PC-3 (cell line): ENCODE results near the gene BPIFB1. TPM values are rescaled to one million over a fixed set of nuclear protein-coding genes. Genes with fewer than 3 reads are reported as not detected.

Experiments used
- ATAC-seq: fragments of 200-7000 bp; cut with Tn5 transposase; 2 replicates; pipeline ENCODE4 v1.9.1; 2020; ENCODE audit warnings: mild to moderate bottlenecking, moderate library complexity
- BruUV-seq: library from RNA; stranded (reverse); fragments of 400-500 nt; replicated peaks from 2 replicates; lab custom pipeline; 2021; lab: Mats Ljungman, UMichigan
- CTCF ChIA-PET: fragments of 300-600 bp; sonication (Branson Sonifier 250); formaldehyde crosslinking; loops from one replicate; lab custom pipeline; 2022; ENCODE audit warnings: antibody characterized with exemption; lab: Charles Lee
- POLR2A ChIA-PET: fragments of 300-600 bp; sonication (Branson Sonifier 250); formaldehyde crosslinking; loops from one replicate; lab custom pipeline; 2022; ENCODE audit warnings: antibody characterized with exemption; ENCODE audit not compliant: unreplicated experiment; lab: Charles Lee
- DNase-seq: peaks from one replicate; pipeline ENCODE4 v3.0.0-alpha.2; 2015
- H2AFZ ChIP-seq: fragments of 300-600 bp; sonication (generic); 2 replicates; pipeline ENCODE4 v1.6.0; 2016; ENCODE audit warnings: antibody characterized with exemption, low read length
- H3F3A ChIP-seq: fragments of 300-600 bp; sonication (generic); one replicate; pipeline ENCODE4 v1.6.0; 2017; ENCODE audit warnings: antibody characterized with exemption, low read length, control low read depth, mild to moderate bottlenecking; ENCODE audit not compliant: unreplicated experiment
- H3K27ac ChIP-seq: fragments of 300-600 bp; sonication (generic); 2 replicates; pipeline ENCODE4 v1.5.1; 2016; ENCODE audit warnings: mild to moderate bottlenecking, low read length
- H3K27me3 ChIP-seq: fragments of 300-600 bp; sonication (generic); 2 replicates; pipeline ENCODE4 v1.6.1; 2016; ENCODE audit warnings: low read length, mixed read lengths
- H3K36me3 ChIP-seq: fragments of 300-600 bp; sonication (generic); 2 replicates; pipeline ENCODE4 v1.6.1; 2016; ENCODE audit warnings: low read depth, mixed run types, low read length, mixed read lengths
- H3K4me1 ChIP-seq: fragments of 300-600 bp; sonication (generic); 2 replicates; pipeline ENCODE4 v1.5.1; 2016; ENCODE audit warnings: low read length; ENCODE audit not compliant: insufficient read depth
- H3K4me2 ChIP-seq: fragments of 300-600 bp; sonication (generic); 2 replicates; pipeline ENCODE4 v1.6.0; 2016; ENCODE audit warnings: low read length
- H3K4me3 ChIP-seq: fragments of 300-600 bp; sonication (generic); 2 replicates; pipeline ENCODE4 v1.5.1; 2016; ENCODE audit warnings: mild to moderate bottlenecking, low read length, mixed read lengths
- H3K79me2 ChIP-seq: fragments of 300-600 bp; sonication (generic); 2 replicates; pipeline ENCODE4 v1.6.1; 2017; ENCODE audit warnings: low read length, mixed read lengths
- H3K9ac ChIP-seq: fragments of 300-600 bp; sonication (generic); 2 replicates; pipeline ENCODE4 v1.6.0; 2016; ENCODE audit warnings: mild to moderate bottlenecking, low read length
- H3K9me2 ChIP-seq: fragments of 300-600 bp; sonication (generic); replicated peaks from 2 replicates; pipeline ENCODE4 v1.6.1; 2016; ENCODE audit warnings: mixed run types, low read length, mixed read lengths
- H3K9me3 ChIP-seq: fragments of 300-600 bp; sonication (generic); 2 replicates; pipeline ENCODE4 v1.6.1; 2016; ENCODE audit warnings: low read length, mixed read lengths
- H4K20me1 ChIP-seq: fragments of 300-600 bp; sonication (generic); 2 replicates; pipeline ENCODE4 v1.6.1; 2016; ENCODE audit warnings: low read length, mixed read lengths
- CTCF ChIP-seq: fragments of 300-600 bp; sonication (generic); conservative IDR thresholded peaks from 2 replicates; pipeline ENCODE4 v1.5.1; 2017; ENCODE audit warnings: antibody characterized with exemption, low read depth, mild to moderate bottlenecking, low read length
- EZH2 ChIP-seq: fragments of 300-600 bp; sonication (generic); IDR thresholded peaks from one replicate; pipeline ENCODE4 v1.6.1; 2017; ENCODE audit warnings: antibody characterized with exemption, mild to moderate bottlenecking, low read length; ENCODE audit not compliant: unreplicated experiment
- EZH2phosphoT487 ChIP-seq: fragments of 300-600 bp; sonication (generic); IDR thresholded peaks from 2 replicates; pipeline ENCODE4 v1.6.1; 2018; ENCODE audit warnings: mild to moderate bottlenecking, antibody characterized with exemption, low read length, borderline replicate concordance
- intact Hi-C: fragments of 100-400 bp; cut with micrococcal nuclease; formaldehyde crosslinking; loops from 2 replicates; pipeline ENCODE4 v1.9.0; 2023
- total RNA-seq: library from RNA; depleted of rRNA; stranded (reverse); fragments of >200 nt; gene quantifications from 2 replicates; pipeline ENCODE4 v1.2.3, GENCODE V29; 2014

BPIFB1 gene
- total RNA-seq, 1 experiment from 2014 or later: not detected

GRCh38 chr20:33328157-33329137 is 45.4 kb downstream of the BPIFB1 start:
- no peaks in the 10 kb centered on the region for H4K20me1 ChIP-seq
- H3K4me3 ChIP-seq: no peak overlapping the region
- H3K36me3 ChIP-seq: no peaks in the 10 kb centered on the region
- no peaks in the 10 kb centered on the region for H3K9me3 ChIP-seq
- TF ChIP-seq EZH2phosphoT487 (no peak), EZH2 (no peak), CTCF (no peak)
- no peak overlapping the region for H3K4me2 ChIP-seq
- no peak overlapping the region for H2AFZ ChIP-seq
- no peaks in the 10 kb centered on the region for H3K4me1 ChIP-seq
- POLR2A ChIA-PET: no interaction called here
- H3K9me2 ChIP-seq: no peaks in the 10 kb centered on the region
- no peak overlapping the region for H3K9ac ChIP-seq
- no peak overlapping the region for H3K27ac ChIP-seq
- H3K79me2 ChIP-seq: no peaks in the 10 kb centered on the region
- intact Hi-C loops: no loop called here
- CTCF ChIA-PET: no interaction called here
- peaks cover 39% of the 10 kb centered on the region for H3K27me3 ChIP-seq
- no peak for ATAC-seq
- no peaks in the 10 kb centered on the region for H3F3A ChIP-seq
- no TSS peak for BruUV-seq
- no peak for DNase-seq

GRCh38 chr20:33332905-33333456 is 50.0 kb downstream of the BPIFB1 start:
- Histone ChIP-seq H3K36me3 (no peaks in the 10 kb centered on the region), H4K20me1 (no peaks in the 10 kb centered on the region), H3K79me2 (no peaks in the 10 kb centered on the region), H3K9me3 (no peaks in the 10 kb centered on the region), H3K4me2 (no peak overlapping the region), H2AFZ (no peak overlapping the region), H3K27me3 (peaks cover 39% of the 10 kb centered on the region), H3K4me3 (no peak overlapping the region), H3F3A (no peaks in the 10 kb centered on the region), H3K9ac (no peak overlapping the region), H3K27ac (no peak overlapping the region), H3K9me2 (no peaks in the 10 kb centered on the region), H3K4me1 (no peaks in the 10 kb centered on the region)
- ATAC-seq: no peak
- intact Hi-C loops: no loop called here
- no peak for DNase-seq
- no TSS peak for BruUV-seq
- TF ChIP-seq CTCF: no peak
- no peak for TF ChIP-seq EZH2
- TF ChIP-seq EZH2phosphoT487: no peak
- ChIA-PET CTCF (no interaction called here), POLR2A (no interaction called here)

DNA sequence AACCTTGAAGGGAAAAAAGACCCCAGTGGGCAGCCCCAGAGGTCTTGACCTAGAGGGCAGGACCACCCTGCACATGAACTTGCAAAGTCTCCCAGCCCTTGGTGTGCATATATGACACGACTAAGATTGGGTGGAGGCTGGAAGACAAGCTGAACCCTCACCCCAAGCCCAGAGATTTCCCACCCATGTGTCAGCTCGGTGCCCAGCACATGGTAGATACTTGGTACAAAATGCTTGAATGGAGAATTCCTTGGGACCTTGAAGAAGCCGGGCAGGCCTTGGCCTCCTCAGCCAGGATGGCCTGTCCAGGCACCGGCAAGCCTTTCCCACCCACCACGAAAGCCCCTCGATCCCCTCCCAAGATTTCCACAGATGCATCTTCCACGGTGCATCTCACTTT is 50.6 kb downstream of the BPIFB1 start:
- ATAC-seq (no peak), DNase-seq (no peak)
- H3K27me3 ChIP-seq: peaks cover 32% of the 10 kb centered on the region
- POLR2A ChIA-PET: no interaction called here
- no peak overlapping the region for H2AFZ ChIP-seq
- no peaks in the 10 kb centered on the region for H4K20me1 ChIP-seq
- no peak overlapping the region for H3K9ac ChIP-seq
- no peaks in the 10 kb centered on the region for H3K36me3 ChIP-seq
- H3K9me2 ChIP-seq: no peaks in the 10 kb centered on the region
- H3K4me2 ChIP-seq: no peak overlapping the region
- H3K79me2 ChIP-seq: no peaks in the 10 kb centered on the region
- H3F3A ChIP-seq: no peaks in the 10 kb centered on the region
- TF ChIP-seq CTCF: no peak
- no peak for TF ChIP-seq EZH2
- no peak for TF ChIP-seq EZH2phosphoT487
- H3K4me1 ChIP-seq: no peaks in the 10 kb centered on the region
- H3K9me3 ChIP-seq: no peaks in the 10 kb centered on the region
- CTCF ChIA-PET: no interaction called here
- H3K27ac ChIP-seq: no peak overlapping the region
- intact Hi-C loops: no loop called here
- H3K4me3 ChIP-seq: no peak overlapping the region
- no TSS peak for BruUV-seq
